Hepatocyte (in vitro differentiated cells): Measurements from ENCODE around the gene EHD1.

Experiments
- EZH2 ChIP-seq: fragments of 200-600 bp; sonication (generic); IDR thresholded peaks from 2 replicates; pipeline ENCODE4 v1.6.1; 2016; ENCODE audit warnings: antibody characterized with exemption, mild to moderate bottlenecking, borderline replicate concordance
- TF ChIP-seq, protein P1 (sequence below): fragments of 200-600 bp; sonication (generic); IDR thresholded peaks from 2 replicates; pipeline ENCODE4 v1.5.1; 2016; ENCODE audit warnings: antibody characterized with exemption, mild to moderate bottlenecking; ENCODE audit not compliant: poor library complexity

GRCh38 chr11:64851831-64852351 lies 26.5 kb downstream of the EHD1 start:
- TF ChIP-seq, protein P1, sequence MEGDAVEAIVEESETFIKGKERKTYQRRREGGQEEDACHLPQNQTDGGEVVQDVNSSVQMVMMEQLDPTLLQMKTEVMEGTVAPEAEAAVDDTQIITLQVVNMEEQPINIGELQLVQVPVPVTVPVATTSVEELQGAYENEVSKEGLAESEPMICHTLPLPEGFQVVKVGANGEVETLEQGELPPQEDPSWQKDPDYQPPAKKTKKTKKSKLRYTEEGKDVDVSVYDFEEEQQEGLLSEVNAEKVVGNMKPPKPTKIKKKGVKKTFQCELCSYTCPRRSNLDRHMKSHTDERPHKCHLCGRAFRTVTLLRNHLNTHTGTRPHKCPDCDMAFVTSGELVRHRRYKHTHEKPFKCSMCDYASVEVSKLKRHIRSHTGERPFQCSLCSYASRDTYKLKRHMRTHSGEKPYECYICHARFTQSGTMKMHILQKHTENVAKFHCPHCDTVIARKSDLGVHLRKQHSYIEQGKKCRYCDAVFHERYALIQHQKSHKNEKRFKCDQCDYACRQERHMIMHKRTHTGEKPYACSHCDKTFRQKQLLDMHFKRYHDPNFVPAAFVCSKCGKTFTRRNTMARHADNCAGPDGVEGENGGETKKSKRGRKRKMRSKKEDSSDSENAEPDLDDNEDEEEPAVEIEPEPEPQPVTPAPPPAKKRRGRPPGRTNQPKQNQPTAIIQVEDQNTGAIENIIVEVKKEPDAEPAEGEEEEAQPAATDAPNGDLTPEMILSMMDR: no peak
- TF ChIP-seq EZH2: no peak
